IPS-18a (cell line): ENCODE results near the gene ABCF3.
A peak's percentile ranks its signal among the peaks of the same experiment; 100 is the strongest.

Source experiments
- H3K27ac ChIP-seq: one replicate; pipeline ENCODE4 v1.5.1; 2013; ENCODE audit warnings: low read length
- H3K27me3 ChIP-seq: one replicate; pipeline ENCODE4 v1.6.1; 2013; ENCODE audit warnings: mild to moderate bottlenecking, low read length; ENCODE audit not compliant: control insufficient read depth, insufficient read depth
- H3K36me3 ChIP-seq: one replicate; pipeline ENCODE4 v1.6.1; 2013; ENCODE audit warnings: low read depth, low read length; ENCODE audit not compliant: control insufficient read depth
- H3K4me1 ChIP-seq: one replicate; pipeline ENCODE4 v1.6.1; 2013; ENCODE audit warnings: low read depth, low read length; ENCODE audit not compliant: control insufficient read depth
- H3K4me3 ChIP-seq: one replicate; pipeline ENCODE4 v1.5.1; 2013; ENCODE audit warnings: low read length
- H3K9ac ChIP-seq: one replicate; pipeline ENCODE4 v1.6.1; 2013; ENCODE audit warnings: mild to moderate bottlenecking, low read length, moderate library complexity
- H3K9me3 ChIP-seq: one replicate; pipeline ENCODE4 v1.6.1; 2013; ENCODE audit warnings: low read depth, low read length; ENCODE audit not compliant: control insufficient read depth

Gene ABCF3

GRCh38 chr3:184177767-184178306 lies 8.2 kb upstream of the ABCF3 start:
- Histone ChIP-seq H3K36me3 (peaks cover 59% of the 10 kb centered on the region), H3K4me1 (peaks cover 15% of the 10 kb centered on the region), H3K4me3 (no peak overlapping the region), H3K27ac (peak overlapping the region; percentile 91), H3K27me3 (no peaks in the 10 kb centered on the region), H3K9me3 (no peaks in the 10 kb centered on the region), H3K9ac (peak overlapping the region; percentile 91)

GRCh38 chr3:184178521-184179138 lies 7.4 kb upstream of the ABCF3 start:
- H3K4me1 ChIP-seq, result peaks cover 15% of the 10 kb centered on the region
- H3K9ac ChIP-seq, result no peak overlapping the region
- no peak overlapping the region for H3K27ac ChIP-seq

GRCh38 chr3:184180165-184180564 lies 5.8 kb upstream of the ABCF3 start:
- Histone ChIP-seq H3K9ac (no peak overlapping the region), H3K9me3 (no peaks in the 10 kb centered on the region)

More at GRCh38 chr3:184178521-184179138, 7.4 kb upstream of the ABCF3 start:
- peaks cover 67% of the 10 kb centered on the region for H3K36me3 ChIP-seq
- no peak overlapping the region for H3K4me3 ChIP-seq
- no peaks in the 10 kb centered on the region for H3K9me3 ChIP-seq
- H3K27me3 ChIP-seq, result no peaks in the 10 kb centered on the region

GRCh38 chr3:184181596-184181995 lies 4.4 kb upstream of the ABCF3 start:
- Histone ChIP-seq H3K36me3 (peaks cover 75% of the 10 kb centered on the region), H3K27me3 (no peaks in the 10 kb centered on the region), H3K9ac (no peak overlapping the region), H3K27ac (no peak overlapping the region), H3K4me1 (peaks cover 19% of the 10 kb centered on the region), H3K9me3 (no peaks in the 10 kb centered on the region), H3K4me3 (no peak overlapping the region)

More at GRCh38 chr3:184180165-184180564, 5.8 kb upstream of the ABCF3 start:
- H3K4me3 ChIP-seq, result no peak overlapping the region
- H3K27me3 ChIP-seq, result no peaks in the 10 kb centered on the region
- peaks cover 19% of the 10 kb centered on the region for H3K4me1 ChIP-seq
- H3K27ac ChIP-seq, result no peak overlapping the region
- peaks cover 75% of the 10 kb centered on the region for H3K36me3 ChIP-seq

- H3K27me3 ChIP-seq, result no peaks in the 10 kb centered on the region
- no peak overlapping the region for H3K4me3 ChIP-seq
- no peaks in the 10 kb centered on the region for H3K9me3 ChIP-seq
- no peak overlapping the region for H3K9ac ChIP-seq
- peaks cover 11% of the 10 kb centered on the region for H3K4me1 ChIP-seq
- H3K36me3 ChIP-seq, result peaks cover 66% of the 10 kb centered on the region
- H3K27ac ChIP-seq, result no peak overlapping the region
Observed at GRCh38 chr3:184183679-184184078, 2.3 kb upstream of the ABCF3 start.

GRCh38 chr3:184184546-184185230 lies 1.3 kb upstream of the ABCF3 start:
- peaks cover 66% of the 10 kb centered on the region for H3K36me3 ChIP-seq
- H3K9me3 ChIP-seq, result no peaks in the 10 kb centered on the region
- peak overlapping the region; percentile 88 for H3K4me3 ChIP-seq
- no peaks in the 10 kb centered on the region for H3K27me3 ChIP-seq
- peak overlapping the region; percentile 42 for H3K27ac ChIP-seq
- peaks cover 11% of the 10 kb centered on the region for H3K4me1 ChIP-seq
- peak overlapping the region; percentile 62 for H3K9ac ChIP-seq

- peaks cover 66% of the 10 kb centered on the region for H3K36me3 ChIP-seq
- peak overlapping the region; percentile 69 for H3K9ac ChIP-seq
- no peaks in the 10 kb centered on the region for H3K27me3 ChIP-seq
- H3K9me3 ChIP-seq, result no peaks in the 10 kb centered on the region
- peaks cover 11% of the 10 kb centered on the region for H3K4me1 ChIP-seq
- H3K4me3 ChIP-seq, result peak overlapping the region; percentile 88
- peak overlapping the region; percentile 42 for H3K27ac ChIP-seq
Observed at GRCh38 chr3:184185461-184186183, 377 bp upstream of the ABCF3 start.

GRCh38 chr3:184186902-184187207 lies 856 bp downstream of the ABCF3 start:
- no peaks in the 10 kb centered on the region for H3K9me3 ChIP-seq
- H3K9ac ChIP-seq, result peak overlapping the region; percentile 69
- H3K27ac ChIP-seq, result no peak overlapping the region
- no peaks in the 10 kb centered on the region for H3K27me3 ChIP-seq
- H3K4me3 ChIP-seq, result peak overlapping the region; percentile 88
- peaks cover 11% of the 10 kb centered on the region for H3K4me1 ChIP-seq
- H3K36me3 ChIP-seq, result peaks cover 64% of the 10 kb centered on the region

- H3K36me3 ChIP-seq, result peaks cover 64% of the 10 kb centered on the region
Observed at GRCh38 chr3:184188080-184188479, 2.1 kb downstream of the ABCF3 start.

GRCh38 chr3:184189421-184189820 lies 3.4 kb downstream of the ABCF3 start:
- H3K27ac ChIP-seq, result no peak overlapping the region
- H3K36me3 ChIP-seq, result peaks cover 64% of the 10 kb centered on the region
- no peak overlapping the region for H3K9ac ChIP-seq
- H3K27me3 ChIP-seq, result no peaks in the 10 kb centered on the region
- no peak overlapping the region for H3K4me3 ChIP-seq
- H3K4me1 ChIP-seq, result peaks cover 11% of the 10 kb centered on the region
- no peaks in the 10 kb centered on the region for H3K9me3 ChIP-seq

More at GRCh38 chr3:184188080-184188479, 2.1 kb downstream of the ABCF3 start:
- Histone ChIP-seq H3K9me3 (no peaks in the 10 kb centered on the region), H3K27me3 (no peaks in the 10 kb centered on the region), H3K27ac (no peak overlapping the region), H3K4me1 (peaks cover 11% of the 10 kb centered on the region), H3K4me3 (no peak overlapping the region), H3K9ac (no peak overlapping the region)

GRCh38 chr3:184192889-184193288 lies 6.9 kb downstream of the ABCF3 start:
- peaks cover 70% of the 10 kb centered on the region for H3K36me3 ChIP-seq
- no peaks in the 10 kb centered on the region for H3K27me3 ChIP-seq
- H3K9me3 ChIP-seq, result no peaks in the 10 kb centered on the region
- H3K4me1 ChIP-seq, result no peaks in the 10 kb centered on the region
- no peak overlapping the region for H3K27ac ChIP-seq
- no peak overlapping the region for H3K4me3 ChIP-seq
- H3K9ac ChIP-seq, result no peak overlapping the region
